Mesodermal cell (in vitro differentiated cells): Measurements from ENCODE around the gene TRPM7.
A peak's percentile ranks its signal among the peaks of the same experiment; 100 is the strongest.

Experiments
- H3K27ac ChIP-seq: 2 replicates; pipeline ENCODE4 v1.7.0; 2013; ENCODE audit warnings: mild to moderate bottlenecking, low read depth, low read length, moderate library complexity; ENCODE audit not compliant: severe bottlenecking
- H3K36me3 ChIP-seq: 2 replicates; pipeline ENCODE4 v1.7.1; 2013; ENCODE audit warnings: mild to moderate bottlenecking, low read length, moderate library complexity; ENCODE audit not compliant: control insufficient read depth, insufficient read depth
- H3K4me1 ChIP-seq: one replicate; pipeline ENCODE4 v1.7.1; 2013; ENCODE audit warnings: mild to moderate bottlenecking, low read length; ENCODE audit not compliant: insufficient read depth, control insufficient read depth, poor library complexity, severe bottlenecking
- H3K4me3 ChIP-seq: 2 replicates; pipeline ENCODE4 v1.7.0; 2013; ENCODE audit warnings: low read length, control low read depth, mild to moderate bottlenecking; ENCODE audit not compliant: insufficient read depth, poor library complexity, severe bottlenecking; ENCODE audit errors: extremely low read depth
- H3K9me3 ChIP-seq: 2 replicates; pipeline ENCODE4 v1.7.1; 2013; ENCODE audit warnings: mild to moderate bottlenecking, low read length, moderate library complexity; ENCODE audit not compliant: control insufficient read depth
- WGBS, 2 experiments: methylation state at CpG; one replicate each; pipeline ENCODE4 v1.1.5; 2013; ENCODE audit warnings: missing lambda C conversion rate in 2 of 2; ENCODE audit not compliant: insufficient coverage in 2 of 2; 5-methylcytosine and 5-hydroxymethylcytosine counted together

TRPM7 gene

DNA sequence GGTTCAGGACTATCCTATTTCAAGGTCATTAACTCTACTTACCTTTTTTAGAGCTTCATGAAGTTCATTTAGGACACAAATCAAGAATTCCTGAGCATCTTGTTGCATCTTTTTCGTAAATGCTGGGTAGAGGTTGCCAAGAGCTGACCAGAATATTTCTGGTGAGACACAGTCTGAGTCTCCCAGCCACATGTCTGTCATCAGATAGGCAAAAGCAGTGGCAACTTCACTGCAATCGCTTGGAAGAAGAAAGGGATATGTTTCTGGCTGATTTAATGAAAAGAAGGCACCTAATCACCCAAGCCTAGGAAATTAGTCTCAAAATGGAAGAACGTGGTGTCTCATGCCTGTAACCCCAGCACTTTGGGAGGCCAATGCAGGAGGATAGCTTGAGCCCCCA lies 143.0 kb downstream of the TRPM7 start:
- H3K9me3 ChIP-seq, result no peaks in the 10 kb centered on the region
- H3K27ac ChIP-seq, result no peak overlapping the region
- H3K4me3 ChIP-seq, result no peak overlapping the region
- 94 to 96% methylated on average over 3 of the region's 3 CpGs for WGBS, 2 experiments
- peaks cover 6% of the 10 kb centered on the region for H3K4me1 ChIP-seq
- no peaks in the 10 kb centered on the region for H3K36me3 ChIP-seq

DNA sequence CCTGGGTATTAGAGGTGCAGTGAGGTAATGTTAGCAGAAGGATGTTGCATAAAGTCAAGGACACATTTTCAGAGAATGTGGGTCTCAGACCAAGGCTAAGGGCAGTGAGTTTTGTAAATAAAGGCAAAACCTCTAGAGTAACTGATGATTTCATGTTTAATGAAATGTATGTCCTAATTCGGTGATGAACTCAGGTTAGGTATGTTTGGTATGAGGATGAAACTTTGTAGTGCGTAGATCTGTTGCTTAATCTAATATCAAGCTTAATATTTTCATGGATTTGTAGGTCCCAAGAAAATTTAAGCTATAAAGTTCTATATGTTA lies 143.7 kb downstream of the TRPM7 start:
- 67% methylated on average over 1 of the region's 2 CpGs; no CpG with 5 or more reads in 1 of the 2 experiments for WGBS, 2 experiments
- H3K4me1 ChIP-seq, result peaks cover 6% of the 10 kb centered on the region
- no peak overlapping the region for H3K4me3 ChIP-seq

DNA sequence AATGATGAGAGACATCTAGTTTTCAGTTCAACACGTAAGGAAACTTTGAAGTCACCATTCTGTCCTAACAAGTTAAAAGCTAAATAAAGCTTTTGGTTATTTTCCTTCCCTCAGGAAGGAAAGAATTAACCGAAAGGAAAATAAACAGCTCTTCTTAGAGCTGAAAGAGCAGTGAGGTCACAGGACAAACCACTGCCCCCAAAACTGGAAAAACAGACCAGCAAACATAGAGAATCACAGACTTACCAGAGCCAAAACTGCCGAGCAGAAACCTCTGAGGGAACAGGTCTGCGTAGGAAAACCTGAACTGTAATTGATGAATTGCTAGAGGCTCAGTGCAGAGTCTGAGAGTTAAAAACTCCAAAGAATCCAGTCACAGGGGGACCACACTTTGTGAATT lies 154.8 kb downstream of the TRPM7 start:
- Histone ChIP-seq H3K4me3 (no peak overlapping the region), H3K36me3 (no peaks in the 10 kb centered on the region), H3K27ac (peak overlapping the region; percentile 71), H3K4me1 (peaks cover 6% of the 10 kb centered on the region), H3K9me3 (no peaks in the 10 kb centered on the region)
- 88 to 100% methylated on average over 1 to 2 of the region's 4 CpGs for WGBS, 2 experiments

More for the DNA sequence above, 143.7 kb downstream of the TRPM7 start:
- no peaks in the 10 kb centered on the region for H3K36me3 ChIP-seq
- H3K27ac ChIP-seq, result no peak overlapping the region
- H3K9me3 ChIP-seq, result no peaks in the 10 kb centered on the region

- H3K9me3 ChIP-seq, result no peaks in the 10 kb centered on the region
- H3K4me3 ChIP-seq, result no peak overlapping the region
- peaks cover 6% of the 10 kb centered on the region for H3K4me1 ChIP-seq
- H3K36me3 ChIP-seq, result no peaks in the 10 kb centered on the region
- 90 to 91% methylated on average over 2 of the region's 4 CpGs for WGBS, 2 experiments
- H3K27ac ChIP-seq, result no peak overlapping the region
These were observed 155.4 kb downstream of the TRPM7 start for GRCh38 chr15:50531163-50531562.

- no peak overlapping the region for H3K4me3 ChIP-seq
- WGBS, 2 experiments, result 93% methylated on average over 3 of the region's 5 CpGs; no CpG with 5 or more reads in 1 of the 2 experiments
- H3K36me3 ChIP-seq, result no peaks in the 10 kb centered on the region
- H3K27ac ChIP-seq, result no peak overlapping the region
- H3K4me1 ChIP-seq, result no peaks in the 10 kb centered on the region
- H3K9me3 ChIP-seq, result no peaks in the 10 kb centered on the region
These were observed 162.7 kb downstream of the TRPM7 start for GRCh38 chr15:50523851-50524251.

- 80 to 92% methylated on average over 5 to 6 of the region's 7 CpGs for WGBS, 2 experiments
- peaks cover 4% of the 10 kb centered on the region for H3K9me3 ChIP-seq
- no peaks in the 10 kb centered on the region for H3K36me3 ChIP-seq
- H3K27ac ChIP-seq, result no peak overlapping the region
- H3K4me1 ChIP-seq, result no peaks in the 10 kb centered on the region
- no peak overlapping the region for H3K4me3 ChIP-seq
These were observed 166.7 kb downstream of the TRPM7 start for GRCh38 chr15:50519740-50520425.

- Histone ChIP-seq H3K4me1 (no peaks in the 10 kb centered on the region), H3K4me3 (no peak overlapping the region), H3K36me3 (no peaks in the 10 kb centered on the region), H3K9me3 (peaks cover 4% of the 10 kb centered on the region), H3K27ac (no peak overlapping the region)
These were observed 173.6 kb downstream of the TRPM7 start for GRCh38 chr15:50513001-50513400.
